Stimulated activated CD4-positive, alpha-beta T cell treated with anti-CD3 and anti-CD28 coated beads, Interleukin-12 subunit alpha, Interleukin-12 subunit beta, amount 100 ng/mL, for 24 hours (primary cell): ENCODE data around the gene HMG20B.
"Not testable (repeated sequence)": the region's sequence is repeated elsewhere in the genome, so short reads cannot be mapped to it uniquely, and the experiment has no call there.

Experiments
- DNase-seq, 2 experiments: peaks; one replicate each; pipeline ENCODE4 v3.0.0-alpha.2; 2020; ENCODE audit warnings: low read depth in 2 of 2

HMG20B gene

DNA sequence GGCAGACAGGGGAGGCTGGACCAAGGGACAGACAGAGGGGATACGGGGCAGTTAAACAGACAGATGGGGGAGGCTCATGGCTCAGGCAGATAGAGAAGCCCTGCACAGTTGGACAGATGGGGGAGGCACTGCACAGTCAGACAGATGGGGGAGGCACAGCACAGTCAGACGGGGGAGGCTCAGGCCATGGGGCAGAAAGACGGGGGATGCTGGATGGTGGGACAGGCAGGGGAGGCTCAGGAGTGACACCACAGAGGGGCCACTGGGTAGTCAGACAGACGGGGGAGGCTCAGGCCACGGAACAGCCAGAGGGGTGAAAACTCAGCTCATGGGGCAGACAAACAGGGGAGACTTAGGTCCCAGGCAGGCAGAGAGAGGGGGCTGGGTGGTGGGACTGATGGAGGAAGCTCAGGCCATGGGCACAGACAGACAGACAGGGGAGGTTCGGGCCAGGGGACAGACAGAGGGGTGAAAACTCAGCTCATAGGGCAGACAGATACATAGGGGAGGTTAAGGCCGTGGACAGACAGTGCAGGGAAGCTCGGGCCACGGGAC lies 16.2 kb upstream of the HMG20B start:
- no peak for DNase-seq

DNA sequence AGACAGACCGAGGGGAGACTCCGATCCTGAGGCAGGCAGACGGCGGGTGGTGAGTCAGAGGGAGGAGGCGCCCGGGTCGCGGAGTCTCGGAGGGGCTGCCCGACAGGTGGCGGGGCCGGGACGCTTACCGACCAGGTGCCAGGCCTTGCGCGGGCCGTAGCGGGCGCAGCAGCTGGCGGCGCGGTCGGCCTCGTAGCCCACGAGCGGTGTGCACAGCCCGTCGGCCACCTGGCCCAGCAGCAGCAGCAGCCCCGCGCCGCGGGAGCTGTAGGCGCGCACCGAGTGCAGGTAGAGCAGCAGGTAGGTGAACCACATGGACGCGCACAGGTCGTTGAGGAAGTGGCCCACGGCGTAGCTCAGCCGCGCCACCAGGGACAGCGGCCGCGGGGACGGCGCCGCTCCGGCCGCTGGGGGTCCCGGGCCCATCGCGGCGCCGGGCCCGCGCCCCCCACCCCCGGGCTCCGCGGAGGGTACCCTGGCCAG lies 15.7 kb upstream of the HMG20B start:
- DNase-seq: peak; percentile 41 to 52

DNA sequence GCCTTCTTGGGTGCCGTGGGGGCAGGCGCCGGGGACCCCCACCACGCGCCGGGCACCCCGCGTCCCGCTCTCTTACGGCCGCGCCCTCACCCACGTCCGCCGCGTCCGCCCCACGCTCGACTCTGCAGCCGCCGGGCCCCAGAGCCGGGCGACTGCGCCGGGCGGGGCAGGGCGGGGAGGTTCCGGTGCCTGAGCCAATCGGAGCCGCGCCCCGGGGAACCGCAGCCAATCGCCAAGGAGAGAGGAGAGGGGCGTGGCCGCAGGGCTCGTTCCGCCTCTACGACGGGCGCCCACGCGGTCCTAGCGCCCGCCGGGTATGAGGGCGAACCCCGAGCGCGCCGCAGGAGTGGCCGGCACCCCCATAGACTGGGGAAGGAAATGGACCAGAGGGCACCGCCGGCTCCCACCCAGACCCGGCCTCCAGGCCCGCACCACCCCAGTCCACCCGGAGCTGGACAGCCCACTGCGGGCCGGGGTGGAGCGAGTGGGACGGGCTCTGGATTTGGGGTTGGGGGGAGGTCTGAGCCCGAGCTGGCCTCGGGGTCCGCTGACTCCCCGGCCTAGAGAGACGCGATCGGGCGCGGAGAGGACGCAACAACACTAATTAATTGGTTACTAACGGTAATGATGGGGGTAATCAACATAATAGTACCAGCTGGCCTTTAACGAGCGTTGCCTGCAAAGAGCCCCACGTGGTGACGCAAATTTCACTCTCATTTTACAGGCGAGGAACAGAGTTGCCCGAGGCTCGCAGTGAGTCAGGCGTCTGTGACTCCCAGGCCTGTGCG lies 15.1 kb upstream of the HMG20B start, which contains the start of gene MFSD12:
Gene MFSD12 (minus strand): TSS at position 126 of the 788 bp plus-strand sequence. CDS start 183 bp downstream, outside the sequence.
- peak; percentile 90 to 95 for DNase-seq

DNA sequence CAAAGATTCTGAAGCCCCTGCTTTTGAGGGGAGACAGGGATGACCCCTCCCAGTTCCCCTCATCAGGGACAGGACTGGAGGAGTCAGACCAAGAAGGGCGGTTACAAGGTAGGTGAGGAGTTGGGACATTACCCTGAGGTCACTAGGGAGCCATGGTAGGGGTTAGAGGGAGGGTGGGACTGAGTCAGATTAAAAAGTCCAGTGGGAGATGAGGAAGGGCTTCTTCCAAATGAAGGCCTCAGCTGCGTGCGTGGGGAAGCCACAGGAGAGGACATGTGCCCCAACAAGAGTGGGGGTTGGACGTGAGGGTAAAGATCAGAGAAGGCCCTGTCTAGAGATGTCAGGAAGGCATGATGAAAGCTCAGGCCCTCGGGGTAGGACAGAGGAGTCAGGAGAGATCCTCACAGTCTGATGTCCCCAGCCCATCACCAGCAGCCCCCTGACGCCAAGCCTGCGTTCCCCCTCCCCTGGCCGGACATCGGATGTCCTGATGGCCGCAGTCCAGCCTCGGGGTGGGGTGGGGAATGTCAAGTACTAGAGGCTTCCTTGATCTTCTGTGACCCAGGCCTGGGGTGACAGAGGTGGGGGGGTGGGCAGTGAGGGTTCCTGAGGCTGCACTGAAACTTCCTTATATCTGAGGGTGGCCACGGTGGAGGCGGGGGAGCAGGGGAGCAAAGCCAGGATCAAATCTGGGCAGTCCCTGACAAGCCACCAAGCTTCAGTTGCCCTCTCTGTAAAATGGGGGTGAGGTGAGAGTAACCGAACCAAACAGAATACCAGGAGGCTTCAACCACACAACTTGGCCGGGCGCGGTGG lies 8.8 kb upstream of the HMG20B start:
- DNase-seq: no peak

DNA sequence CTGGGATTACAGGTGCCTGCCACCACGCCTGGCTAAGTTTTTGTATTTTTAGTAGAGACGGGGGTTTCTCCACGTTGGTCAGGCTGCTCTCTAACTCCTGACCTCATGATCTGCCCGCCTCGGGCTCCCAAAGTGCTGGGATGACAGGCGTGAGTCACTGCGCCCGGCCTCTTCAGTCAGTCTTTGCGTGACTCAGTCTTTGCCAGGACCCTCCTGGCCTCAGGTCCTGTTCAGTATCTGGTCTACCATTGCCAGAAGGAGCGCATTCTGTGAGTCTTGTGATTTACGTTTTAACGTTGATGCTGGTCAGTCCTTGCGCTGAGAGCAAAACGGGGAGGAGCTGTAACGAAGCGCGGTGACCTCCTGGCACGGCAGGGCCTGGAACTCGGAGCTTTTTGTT lies 7.6 kb upstream of the HMG20B start:
- no peak for DNase-seq

DNA sequence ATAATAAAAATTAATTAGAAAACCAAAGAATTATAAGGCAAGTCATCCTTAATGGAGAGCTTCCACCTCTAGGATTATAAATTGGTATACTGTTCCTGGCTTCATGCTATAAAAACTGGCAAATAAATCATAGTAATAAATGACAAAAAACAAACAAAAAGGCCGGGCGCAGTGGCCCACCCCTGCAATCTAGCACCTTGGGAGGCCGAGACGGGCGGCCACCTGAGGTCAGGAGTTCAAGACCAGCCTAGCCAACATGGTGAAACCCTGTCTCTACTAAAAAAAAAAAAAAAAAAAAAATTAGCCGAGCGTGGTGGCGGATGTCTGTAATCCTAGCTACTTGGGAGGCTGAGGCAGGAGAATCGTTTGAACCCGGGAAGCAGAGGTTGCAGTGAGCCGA lies 2.7 kb upstream of the HMG20B start:
- not testable (repeated sequence) for DNase-seq

DNA sequence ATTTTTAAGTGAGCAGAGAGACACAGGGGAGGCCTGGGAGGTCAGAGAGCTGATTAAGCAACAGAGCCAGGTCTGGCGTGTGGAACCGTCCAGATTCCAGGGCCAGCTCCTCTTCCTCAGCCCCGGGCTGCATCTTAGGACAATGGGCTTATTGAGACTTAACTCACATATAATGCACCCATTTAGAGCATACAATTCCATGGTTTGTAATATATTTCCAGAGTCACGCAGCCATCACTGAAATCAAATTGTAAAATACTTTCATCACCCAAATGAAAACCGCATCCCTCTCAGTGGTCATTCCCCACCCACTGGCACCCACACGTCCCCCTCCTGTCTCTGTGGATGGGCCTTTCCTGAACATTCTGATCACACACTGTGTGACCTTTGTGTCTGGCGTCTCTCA lies 2.1 kb upstream of the HMG20B start:
- DNase-seq: no peak

DNA sequence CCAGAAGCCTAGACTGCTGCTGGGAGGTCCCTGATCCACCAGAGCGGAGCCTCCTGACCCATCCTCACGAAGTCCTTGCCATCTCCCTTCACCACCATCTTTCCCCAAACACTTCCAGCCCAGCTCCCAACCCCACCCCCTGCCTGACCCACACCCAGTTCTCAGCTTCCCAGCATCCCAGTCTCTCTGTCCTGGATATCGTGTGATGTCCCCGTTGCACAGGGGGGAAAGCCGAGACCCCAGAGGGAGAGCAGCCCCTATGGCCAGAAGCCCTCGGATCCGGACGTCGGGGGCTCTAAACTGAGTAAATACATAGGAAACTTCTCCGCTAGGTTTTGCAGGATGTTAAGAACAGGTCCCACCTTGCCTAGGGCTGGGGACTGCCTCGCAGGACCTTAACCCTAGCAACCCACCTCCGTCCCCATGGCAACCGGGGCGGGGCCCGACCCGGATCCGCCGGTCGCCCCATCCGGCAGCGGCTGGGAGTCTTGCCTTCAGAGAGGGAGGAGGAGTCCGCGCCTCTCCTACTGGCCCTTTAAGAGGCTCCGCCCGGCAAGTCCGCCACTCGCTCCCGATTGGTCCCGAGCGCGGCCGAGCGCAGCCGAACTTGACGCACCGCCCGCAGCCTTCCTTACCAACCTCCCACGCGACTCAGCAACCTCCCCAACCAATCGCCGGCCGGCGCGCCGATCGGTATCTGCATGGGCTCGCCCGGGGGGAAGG lies 451 bp upstream of the HMG20B start:
- peak; percentile 99 for DNase-seq

DNA sequence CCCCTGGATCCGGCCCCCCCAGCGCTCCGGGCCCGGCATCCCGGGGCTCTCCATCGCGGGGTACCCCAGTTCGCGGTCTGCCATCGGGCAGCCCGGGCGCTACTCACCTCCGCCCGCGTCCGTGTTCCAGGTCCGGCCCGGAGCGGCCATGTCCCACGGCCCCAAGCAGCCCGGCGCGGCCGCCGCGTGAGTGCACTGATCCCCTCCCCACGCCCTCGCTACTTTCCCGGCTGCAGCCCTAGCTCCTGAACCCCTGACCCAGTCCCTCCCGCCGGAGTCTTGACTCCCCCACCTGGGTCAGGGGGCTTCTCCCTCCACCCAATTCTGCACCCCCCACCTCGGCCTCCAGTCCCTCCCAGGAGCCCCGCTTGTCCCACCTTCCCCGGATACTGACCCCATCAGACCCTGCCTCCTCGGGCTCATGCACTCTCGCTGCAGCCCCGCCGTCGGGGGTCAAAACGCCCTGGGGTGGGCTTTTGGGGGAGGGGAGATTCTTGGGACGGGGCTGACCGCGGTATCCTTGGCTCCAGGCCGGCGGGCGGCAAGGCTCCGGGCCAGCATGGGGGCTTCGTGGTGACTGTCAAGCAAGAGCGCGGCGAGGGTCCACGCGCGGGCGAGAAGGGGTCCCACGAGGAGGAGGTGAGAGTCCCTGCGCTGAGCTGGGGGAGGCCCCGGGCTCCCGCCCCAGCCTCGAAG lies 566 bp downstream of the HMG20B start:
- no peak for DNase-seq

DNA sequence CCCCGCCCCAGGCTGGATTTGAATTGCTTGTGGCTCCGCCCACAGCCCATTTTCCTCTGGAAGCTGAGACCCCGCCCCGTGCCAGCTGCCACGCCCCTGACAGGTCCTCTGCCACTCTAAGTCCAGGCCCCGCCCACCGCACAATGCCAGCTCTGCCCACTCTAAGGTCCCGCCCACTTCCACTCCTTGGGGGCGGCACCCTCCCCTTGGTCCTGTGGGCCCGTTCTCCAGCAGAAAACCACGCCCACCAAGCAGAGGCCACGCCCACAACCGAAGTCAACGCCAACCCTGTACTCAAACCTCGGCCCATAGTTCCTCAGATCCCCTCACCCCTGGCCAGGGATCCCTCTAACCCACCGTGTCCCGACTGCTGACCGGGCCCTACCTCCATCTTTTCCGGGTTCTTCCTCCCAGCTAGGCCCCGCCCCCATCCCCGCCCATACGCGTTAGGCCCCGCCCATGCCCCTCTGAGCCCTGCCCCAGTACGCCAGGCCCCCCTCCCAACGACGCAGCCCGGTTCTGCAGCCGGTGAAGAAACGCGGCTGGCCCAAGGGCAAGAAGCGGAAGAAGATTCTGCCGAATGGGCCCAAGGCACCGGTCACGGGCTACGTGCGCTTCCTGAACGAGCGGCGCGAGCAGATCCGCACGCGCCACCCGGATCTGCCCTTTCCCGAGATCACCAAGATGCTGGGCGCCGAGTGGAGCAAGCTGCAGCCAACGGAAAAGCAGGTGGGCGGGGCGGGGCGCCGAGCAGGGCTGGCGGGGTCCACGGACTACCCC lies 1.3 kb downstream of the HMG20B start:
- DNase-seq: peak; percentile 61 to 91

DNA sequence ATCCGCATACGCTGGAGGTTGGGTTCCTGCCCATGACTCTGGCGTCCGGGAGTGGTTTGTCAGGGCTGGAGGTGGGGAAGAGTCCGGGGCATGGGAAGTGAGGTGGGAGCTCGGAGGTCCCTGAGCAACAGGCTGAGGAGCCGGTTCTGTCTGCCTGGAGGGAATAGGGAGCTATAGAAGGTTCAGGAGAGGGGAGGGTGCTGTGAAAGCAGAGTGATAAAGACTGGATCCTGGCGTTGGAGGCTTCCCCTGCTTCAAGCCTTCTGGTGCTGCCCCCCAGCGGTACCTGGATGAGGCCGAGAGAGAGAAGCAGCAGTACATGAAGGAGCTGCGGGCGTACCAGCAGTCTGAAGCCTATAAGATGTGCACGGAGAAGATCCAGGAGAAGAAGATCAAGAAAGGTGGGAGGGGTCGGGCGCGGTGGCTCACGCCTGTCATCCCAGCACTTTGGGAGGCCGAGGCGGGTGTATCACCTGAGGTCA lies 2.6 kb downstream of the HMG20B start:
- no peak for DNase-seq

DNA sequence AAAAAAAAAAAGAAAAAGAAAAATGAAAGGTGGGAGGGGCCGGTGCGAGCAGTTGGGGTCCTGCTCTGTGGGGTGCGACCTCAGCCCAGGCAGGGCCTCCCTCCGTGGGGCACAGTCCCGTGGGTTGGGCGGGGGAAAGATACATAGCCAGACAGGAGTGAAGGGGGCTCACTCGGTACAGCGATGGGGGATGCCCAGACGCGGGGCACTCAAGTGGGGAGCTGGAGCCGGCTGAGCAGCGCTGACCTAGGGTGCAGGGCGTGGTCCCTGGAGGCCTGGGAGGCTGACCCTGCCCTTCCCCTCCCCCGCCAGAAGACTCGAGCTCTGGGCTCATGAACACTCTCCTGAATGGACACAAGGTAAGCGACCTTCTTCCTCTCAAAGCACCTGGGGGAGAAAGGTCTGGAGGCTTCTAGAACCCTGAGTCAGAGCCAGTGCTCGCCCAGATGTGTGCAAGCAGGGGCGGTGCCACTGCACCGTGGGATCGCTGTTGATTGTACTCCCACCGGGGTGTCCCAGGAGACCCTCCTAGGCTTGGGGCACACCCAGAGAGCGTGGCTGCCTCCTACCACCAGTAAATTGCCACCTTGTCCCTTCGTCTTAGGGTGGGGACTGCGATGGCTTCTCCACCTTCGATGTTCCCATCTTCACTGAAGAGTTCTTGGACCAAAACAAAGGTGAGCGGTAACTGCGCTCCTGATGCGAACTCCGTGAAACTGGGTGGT lies 3.4 kb downstream of the HMG20B start:
- no peak for DNase-seq

DNA sequence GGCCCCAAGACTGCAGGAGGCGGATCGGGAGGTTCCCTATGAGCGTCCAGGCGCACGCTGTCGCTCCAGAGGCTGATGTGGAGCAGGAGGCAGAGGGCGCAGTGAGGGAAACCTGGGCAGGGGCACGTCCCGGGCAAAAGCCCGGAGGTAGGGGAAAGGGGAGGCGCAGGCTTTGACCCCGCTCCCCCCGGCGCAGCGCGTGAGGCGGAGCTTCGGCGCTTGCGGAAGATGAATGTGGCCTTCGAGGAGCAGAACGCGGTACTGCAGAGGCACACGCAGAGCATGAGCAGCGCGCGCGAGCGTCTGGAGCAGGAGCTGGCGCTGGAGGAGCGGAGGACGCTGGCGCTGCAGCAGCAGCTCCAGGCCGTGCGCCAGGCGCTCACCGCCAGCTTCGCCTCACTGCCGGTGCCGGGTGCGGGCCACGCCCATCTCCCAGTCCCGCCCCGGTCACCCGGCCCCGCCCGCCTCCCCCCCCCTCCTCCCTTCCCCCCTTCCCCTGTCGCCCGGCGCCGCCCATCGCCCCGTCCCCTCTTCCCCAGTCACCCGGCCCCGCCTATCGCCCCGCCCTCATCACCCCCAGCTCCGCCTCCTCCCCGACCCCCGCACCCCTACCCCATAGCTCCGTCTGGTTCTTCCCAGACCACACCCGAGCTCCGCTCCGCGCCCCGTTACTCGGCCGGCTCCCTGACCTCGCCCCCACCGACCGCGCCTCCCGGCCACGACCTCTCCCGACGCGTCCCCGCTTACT lies 4.1 kb downstream of the HMG20B start:
- no peak for DNase-seq

DNA sequence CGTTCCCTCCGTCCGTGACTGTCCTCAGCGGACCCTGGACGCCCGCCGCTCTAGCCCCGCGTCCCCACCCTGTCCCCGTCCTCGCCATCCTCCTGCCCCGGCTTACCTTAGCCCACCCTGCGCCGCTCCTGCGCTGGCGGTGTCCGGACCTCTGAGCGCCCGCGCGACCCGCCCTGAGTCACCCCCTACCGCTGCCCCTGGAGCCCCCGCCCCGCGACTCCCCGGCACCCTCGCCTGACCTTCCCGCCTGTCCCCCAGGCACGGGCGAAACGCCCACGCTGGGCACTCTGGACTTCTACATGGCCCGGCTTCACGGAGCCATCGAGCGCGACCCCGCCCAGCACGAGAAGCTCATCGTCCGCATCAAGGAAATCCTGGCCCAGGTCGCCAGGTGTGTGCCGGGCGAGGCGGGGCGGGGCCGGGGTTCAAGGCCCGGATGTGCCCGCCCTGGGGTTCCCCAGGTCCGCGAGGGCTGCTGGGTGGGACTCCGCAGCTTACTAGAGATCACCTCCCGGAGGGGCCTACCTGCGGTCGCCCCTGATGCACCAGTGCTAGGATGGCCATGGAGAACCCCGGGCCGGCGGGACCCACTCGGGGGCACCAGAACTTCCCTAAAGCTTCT lies 5.1 kb downstream of the HMG20B start:
- no peak for DNase-seq

DNA sequence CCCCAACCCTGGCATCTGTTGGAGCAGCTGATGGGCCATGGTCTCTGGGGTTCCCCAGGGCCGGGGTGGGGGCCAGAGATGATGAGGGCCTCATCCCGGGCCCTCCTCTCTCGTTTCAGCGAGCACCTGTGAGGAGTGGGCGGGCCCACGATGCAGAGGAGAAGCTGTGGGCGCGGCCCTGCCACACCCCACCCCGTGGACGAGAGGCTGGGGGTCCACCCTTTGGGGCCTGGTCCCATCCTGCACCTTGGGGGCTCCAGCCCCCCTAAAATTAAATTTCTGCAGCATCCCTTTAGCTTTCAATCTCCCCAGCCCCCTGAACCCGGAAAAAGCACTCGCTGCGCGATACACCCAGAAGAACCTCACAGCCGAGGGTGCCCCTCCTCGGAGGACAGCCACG lies 5.6 kb downstream of the HMG20B start:
- no peak for DNase-seq

DNA sequence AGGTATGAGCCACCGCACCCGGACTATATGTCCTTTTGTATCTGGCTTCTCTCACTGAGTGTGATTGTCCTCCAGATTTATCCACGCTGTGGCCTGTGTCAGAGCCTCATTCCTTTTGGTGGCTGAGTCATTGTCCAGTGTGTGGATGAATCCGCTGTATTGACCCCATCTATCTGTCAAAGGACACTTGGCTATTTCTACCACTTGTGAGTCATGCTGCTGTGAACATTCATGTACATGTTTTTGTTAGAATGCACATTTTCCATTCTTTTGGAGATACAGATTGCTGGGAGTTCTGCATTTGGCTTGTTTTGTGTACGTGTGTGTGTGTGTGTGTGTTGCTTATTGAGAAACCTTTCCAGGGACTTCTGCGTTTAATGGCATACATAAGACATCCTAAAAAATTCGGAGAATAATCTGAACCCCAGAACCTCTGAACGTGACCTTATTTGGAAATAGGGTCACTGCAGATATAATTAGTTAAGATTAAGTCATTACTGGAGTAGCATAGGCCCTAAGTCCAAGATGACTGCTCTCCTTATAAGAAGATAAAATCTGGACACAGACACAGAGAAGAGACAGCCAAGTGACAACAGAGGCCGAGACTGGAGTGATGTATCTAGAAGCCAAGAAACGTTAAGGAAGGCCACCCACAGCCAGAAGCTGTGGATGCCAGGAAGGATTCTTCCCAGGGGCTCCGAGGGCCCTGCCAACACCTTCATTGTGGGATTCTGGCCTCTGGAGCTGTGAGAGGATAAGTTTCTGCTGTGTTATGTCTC lies 7.6 kb downstream of the HMG20B start:
- DNase-seq: no peak

DNA sequence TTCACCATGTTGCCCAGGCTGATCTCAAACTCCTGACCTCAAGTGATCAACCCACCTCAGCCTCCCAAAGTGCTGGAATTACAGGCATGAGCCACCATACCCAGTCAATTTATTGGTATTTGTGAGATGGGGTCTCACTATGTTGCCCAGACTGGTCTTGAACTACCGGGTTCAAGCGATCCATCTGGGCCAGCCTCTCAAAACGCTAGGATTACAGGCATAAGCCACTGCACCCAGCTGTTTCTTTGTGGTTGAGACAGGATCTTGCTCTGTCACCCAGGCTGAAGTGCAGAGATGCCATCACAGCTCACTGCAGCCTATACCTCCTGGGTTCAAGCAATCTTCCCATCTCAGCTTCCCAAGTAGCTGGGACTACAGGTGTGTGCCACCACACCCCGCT lies 9.0 kb downstream of the HMG20B start:
- DNase-seq: not testable (repeated sequence)
